Mesothelial cell of epicardium (in vitro differentiated cells): ENCODE results near the gene LPIN3. TPM values are rescaled to one million over a fixed set of nuclear protein-coding genes. Genes with fewer than 3 reads are reported as not detected.

Experiments used
- DNase-seq, 2 experiments: peaks; one replicate each; pipeline ENCODE4 v3.0.0; 2021; ENCODE audit warnings: low spot score in 2 of 2; ENCODE audit not compliant: unreplicated experiment in 2 of 2
- H3K27ac Mint-ChIP-seq: 2 replicates; pipeline ENCODE4 v1.8.0; 2021; ENCODE audit warnings: mixed read lengths
- H3K27me3 Mint-ChIP-seq: 2 replicates; pipeline ENCODE4 v1.8.0; 2021; ENCODE audit warnings: low read depth, mixed read lengths
- H3K36me3 Mint-ChIP-seq: 2 replicates; pipeline ENCODE4 v1.8.0; 2021; ENCODE audit warnings: mixed read lengths
- H3K4me1 Mint-ChIP-seq: 2 replicates; pipeline ENCODE4 v1.8.0; 2021; ENCODE audit warnings: mixed read lengths
- H3K4me3 Mint-ChIP-seq: 2 replicates; pipeline ENCODE4 v1.8.0; 2021; ENCODE audit warnings: mild to moderate bottlenecking, moderate library complexity, mixed read lengths
- H3K9me3 Mint-ChIP-seq: 2 replicates; pipeline ENCODE4 v1.8.0; 2021; ENCODE audit warnings: mixed read lengths
- total RNA-seq: library from RNA; stranded (reverse); gene quantifications from 3 replicates; pipeline ENCODE4 v1.2.1, GENCODE V29; 2021
- TF ChIP-seq, protein P1 (sequence below): fragments of 200-600 bp; sonication (generic); IDR thresholded peaks from one replicate; pipeline ENCODE4 v1.5.0; 2021; ENCODE audit warnings: antibody characterized with exemption; ENCODE audit not compliant: unreplicated experiment

The LPIN3 gene
- total RNA-seq, 1 donor from 2014 or later: 21.3 TPM

DNA sequence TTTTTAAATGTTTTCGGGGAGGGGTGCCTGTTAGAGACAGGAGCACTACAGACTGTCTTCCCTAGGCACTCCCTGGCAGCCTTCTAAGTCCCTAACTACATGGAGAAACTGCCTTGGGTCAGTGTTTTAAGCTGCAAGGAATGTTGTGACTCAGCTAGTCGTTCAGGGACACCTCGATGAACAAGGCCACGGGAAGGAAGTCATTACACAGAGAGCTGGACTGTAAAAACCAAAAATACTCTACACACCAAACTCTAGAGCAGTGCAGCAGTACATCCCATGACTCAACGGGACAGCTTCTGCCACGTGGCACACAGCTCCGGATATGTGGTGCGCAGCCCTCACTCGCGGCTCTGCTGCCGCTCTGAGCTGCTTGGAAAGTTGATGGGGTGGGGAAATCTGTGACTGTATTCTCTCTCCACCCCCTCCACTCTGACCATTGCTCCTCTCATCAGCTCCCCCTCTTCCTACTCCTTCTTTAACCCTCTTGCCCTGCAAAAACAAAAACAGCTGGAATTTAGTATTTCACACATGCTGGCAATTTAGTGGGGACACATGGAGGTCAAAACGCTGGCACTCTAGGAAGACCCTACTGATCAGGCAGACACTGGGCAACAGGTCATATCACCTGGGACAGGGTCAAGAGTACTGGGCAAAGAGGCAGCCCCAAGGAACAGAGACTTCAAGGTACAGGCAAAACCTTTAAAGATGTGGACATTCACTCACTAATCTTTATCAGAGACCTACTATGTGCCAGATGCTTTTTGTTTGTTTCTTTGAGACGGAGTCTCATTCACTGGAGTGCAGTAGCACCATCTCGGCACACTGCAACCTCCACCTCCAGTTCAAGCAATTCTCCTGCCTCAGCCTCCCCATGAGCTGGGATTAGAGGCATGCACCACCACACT, 10.9 kb upstream of the LPIN3 start:
- H3K9me3 Mint-ChIP-seq: no peaks in the 10 kb centered on the region
- DNase-seq: no peak
- H3K4me1 Mint-ChIP-seq: peaks cover 10% of the 10 kb centered on the region
- peak overlapping the region; percentile 10 for H3K27ac Mint-ChIP-seq
- no peak overlapping the region for H3K4me3 Mint-ChIP-seq
- no peaks in the 10 kb centered on the region for H3K36me3 Mint-ChIP-seq
- H3K27me3 Mint-ChIP-seq: no peaks in the 10 kb centered on the region
- TF ChIP-seq, protein P1, sequence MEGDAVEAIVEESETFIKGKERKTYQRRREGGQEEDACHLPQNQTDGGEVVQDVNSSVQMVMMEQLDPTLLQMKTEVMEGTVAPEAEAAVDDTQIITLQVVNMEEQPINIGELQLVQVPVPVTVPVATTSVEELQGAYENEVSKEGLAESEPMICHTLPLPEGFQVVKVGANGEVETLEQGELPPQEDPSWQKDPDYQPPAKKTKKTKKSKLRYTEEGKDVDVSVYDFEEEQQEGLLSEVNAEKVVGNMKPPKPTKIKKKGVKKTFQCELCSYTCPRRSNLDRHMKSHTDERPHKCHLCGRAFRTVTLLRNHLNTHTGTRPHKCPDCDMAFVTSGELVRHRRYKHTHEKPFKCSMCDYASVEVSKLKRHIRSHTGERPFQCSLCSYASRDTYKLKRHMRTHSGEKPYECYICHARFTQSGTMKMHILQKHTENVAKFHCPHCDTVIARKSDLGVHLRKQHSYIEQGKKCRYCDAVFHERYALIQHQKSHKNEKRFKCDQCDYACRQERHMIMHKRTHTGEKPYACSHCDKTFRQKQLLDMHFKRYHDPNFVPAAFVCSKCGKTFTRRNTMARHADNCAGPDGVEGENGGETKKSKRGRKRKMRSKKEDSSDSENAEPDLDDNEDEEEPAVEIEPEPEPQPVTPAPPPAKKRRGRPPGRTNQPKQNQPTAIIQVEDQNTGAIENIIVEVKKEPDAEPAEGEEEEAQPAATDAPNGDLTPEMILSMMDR: no peak

DNA sequence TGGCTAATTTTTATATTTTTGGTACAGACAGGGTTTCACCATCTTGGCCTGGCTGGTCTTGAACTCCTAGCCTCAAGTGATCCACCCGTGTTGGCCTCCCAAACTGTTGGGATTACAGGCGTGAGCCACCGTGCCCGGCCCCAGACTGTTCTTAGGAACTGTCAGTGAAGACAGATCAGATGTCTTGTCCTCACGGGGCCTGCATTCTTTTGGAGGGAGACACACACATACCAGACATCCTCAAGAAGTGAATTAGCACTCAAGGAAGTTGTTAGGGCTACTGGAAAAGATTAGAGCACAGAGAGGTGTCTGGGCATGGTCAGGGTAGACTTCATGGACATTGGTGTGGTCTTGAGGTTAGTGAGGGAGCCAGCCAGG, 10.3 kb upstream of the LPIN3 start:
- H3K27me3 Mint-ChIP-seq: no peaks in the 10 kb centered on the region
- H3K27ac Mint-ChIP-seq: no peak overlapping the region
- H3K4me3 Mint-ChIP-seq: no peak overlapping the region
- no peaks in the 10 kb centered on the region for H3K9me3 Mint-ChIP-seq
- DNase-seq: no peak
- H3K4me1 Mint-ChIP-seq: peaks cover 10% of the 10 kb centered on the region
- H3K36me3 Mint-ChIP-seq: no peaks in the 10 kb centered on the region
- TF ChIP-seq, protein P1: no peak

DNA sequence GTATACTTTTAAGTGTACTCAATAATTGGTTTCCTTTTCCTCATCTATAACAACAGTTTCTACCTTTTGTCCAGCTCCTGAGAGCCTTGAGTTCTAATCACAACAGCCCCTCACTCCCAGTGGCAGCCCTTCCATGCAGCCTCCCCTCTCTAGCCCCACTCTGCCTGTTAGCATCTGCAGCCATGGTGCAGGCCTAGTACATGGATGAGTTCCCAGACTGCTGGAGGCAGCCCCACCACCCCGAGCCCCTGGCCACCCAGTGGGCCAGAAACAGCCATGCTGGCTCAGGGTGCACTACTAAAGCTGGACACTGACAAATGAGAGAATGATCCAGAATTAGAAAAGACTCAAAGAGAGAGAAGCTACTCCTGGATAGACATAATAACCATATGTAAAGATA, 9.7 kb upstream of the LPIN3 start:
- TF ChIP-seq, protein P1: no peak
- no peaks in the 10 kb centered on the region for H3K27me3 Mint-ChIP-seq
- no peak overlapping the region for H3K4me3 Mint-ChIP-seq
- no peak overlapping the region for H3K27ac Mint-ChIP-seq
- H3K4me1 Mint-ChIP-seq: peaks cover 10% of the 10 kb centered on the region
- no peaks in the 10 kb centered on the region for H3K9me3 Mint-ChIP-seq
- no peaks in the 10 kb centered on the region for H3K36me3 Mint-ChIP-seq
- no peak for DNase-seq

DNA sequence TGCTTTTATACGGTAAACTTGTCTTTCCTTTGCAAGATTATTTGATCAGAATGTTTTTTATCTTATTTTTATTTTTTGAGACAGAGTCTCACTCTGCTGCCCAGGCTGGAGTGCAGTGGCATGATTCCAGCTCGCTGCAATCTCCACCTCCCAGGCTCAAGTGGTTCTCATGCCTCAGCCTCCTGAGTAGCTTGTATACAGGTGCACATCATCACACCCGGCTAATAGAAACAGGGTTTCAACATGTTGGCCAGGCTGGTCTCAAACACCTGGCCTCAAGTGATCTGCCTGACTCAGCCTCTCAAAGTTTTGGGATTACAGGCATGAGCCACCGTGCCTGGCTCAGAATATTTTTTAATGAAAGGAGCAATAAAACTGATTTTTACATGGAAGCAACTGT, 8.9 kb upstream of the LPIN3 start:
- Mint-ChIP-seq H3K9me3 (no peaks in the 10 kb centered on the region), H3K4me1 (peaks cover 10% of the 10 kb centered on the region), H3K36me3 (no peaks in the 10 kb centered on the region), H3K27me3 (no peaks in the 10 kb centered on the region), H3K4me3 (no peak overlapping the region), H3K27ac (no peak overlapping the region)
- no peak for DNase-seq
- TF ChIP-seq, protein P1: no peak

DNA sequence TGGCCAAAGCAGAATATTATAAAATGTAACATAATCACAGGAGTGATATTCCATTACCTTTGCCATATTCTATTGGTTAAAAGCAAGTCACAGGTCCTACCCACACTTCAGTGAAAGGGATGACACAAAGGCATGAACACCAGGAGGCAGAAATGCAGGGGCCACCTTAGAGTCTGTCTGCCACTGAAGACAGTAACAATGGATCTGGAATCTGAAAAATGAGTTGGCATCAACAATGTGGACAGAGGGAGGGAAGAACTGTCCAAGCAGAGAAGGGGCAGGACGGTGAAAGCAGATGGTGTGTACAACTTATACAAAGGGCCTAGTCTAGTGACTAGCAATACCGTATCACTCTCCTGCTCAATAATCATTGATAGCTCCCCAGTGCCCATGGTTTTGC, 6.6 kb upstream of the LPIN3 start:
- TF ChIP-seq, protein P1: no peak
- Mint-ChIP-seq H3K4me3 (no peak overlapping the region), H3K27me3 (no peaks in the 10 kb centered on the region), H3K9me3 (no peaks in the 10 kb centered on the region), H3K27ac (no peak overlapping the region), H3K36me3 (no peaks in the 10 kb centered on the region), H3K4me1 (peaks cover 7% of the 10 kb centered on the region)
- DNase-seq: no peak
